Fibroblast of mammary gland (primary cell): ENCODE results near the gene HS3ST1.
"Not testable (repeated sequence)": the region's sequence is repeated elsewhere in the genome, so short reads cannot be mapped to it uniquely, and the experiment has no call there.

Experiments used
- DNase-seq: peaks from one replicate; pipeline ENCODE4 v3.0.0-alpha.2; 2010; ENCODE audit warnings: low read depth
- H3K4me3 ChIP-seq: 2 replicates; pipeline ENCODE4 v1.5.1; 2011; ENCODE audit warnings: low read depth, mild to moderate bottlenecking, low read length, moderate library complexity; ENCODE audit not compliant: control insufficient read depth
- CTCF ChIP-seq: conservative IDR thresholded peaks from 2 replicates; pipeline ENCODE4 v1.5.1; 2011; ENCODE audit warnings: low read depth, low read length, inconsistent platforms; ENCODE audit not compliant: control insufficient read depth, insufficient read depth

HS3ST1 gene

GRCh38 chr4:11402192-11402591 lies 26.5 kb downstream of the HS3ST1 start:
- no peak for TF ChIP-seq CTCF

DNA sequence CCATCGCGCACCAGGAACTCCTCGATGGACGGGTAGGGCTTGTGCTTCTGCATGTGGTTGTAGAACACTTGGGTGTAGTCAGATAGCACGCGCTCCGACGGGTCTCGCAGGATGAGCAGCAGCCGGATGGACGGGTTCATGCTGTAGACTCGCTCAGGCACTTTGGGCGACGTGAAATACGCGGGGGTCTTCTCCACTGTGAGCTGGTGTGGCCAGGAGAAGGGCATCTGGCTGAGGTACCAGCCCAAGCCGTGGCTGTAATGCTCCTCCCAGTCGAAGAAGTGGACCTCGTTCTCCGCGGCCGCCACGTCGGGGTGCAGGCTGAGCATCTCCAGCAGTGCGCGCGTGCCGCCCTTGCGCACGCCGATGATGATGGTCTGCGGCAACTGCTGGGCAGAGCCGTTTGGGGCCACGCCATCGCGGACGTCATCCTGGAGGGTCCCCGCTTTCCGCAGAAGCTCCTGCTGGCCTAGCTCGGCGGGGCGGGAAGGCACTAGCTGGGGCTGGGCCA lies 29.2 kb downstream of the HS3ST1 start:
- H3K4me3 ChIP-seq, result no peak overlapping the region
- no peak for DNase-seq
- no peak for TF ChIP-seq CTCF

More at GRCh38 chr4:11402192-11402591, 26.5 kb downstream of the HS3ST1 start:
- no peak overlapping the region for H3K4me3 ChIP-seq
- DNase-seq, result no peak

- H3K4me3 ChIP-seq, result no peak overlapping the region
- DNase-seq, result no peak
- TF ChIP-seq CTCF, result no peak
Measured at GRCh38 chr4:11397819-11398610, 30.7 kb downstream of the HS3ST1 start.

- DNase-seq, result no peak
- no peak overlapping the region for H3K4me3 ChIP-seq
- TF ChIP-seq CTCF, result no peak
Measured at GRCh38 chr4:11397146-11397545, 31.5 kb downstream of the HS3ST1 start.

DNA sequence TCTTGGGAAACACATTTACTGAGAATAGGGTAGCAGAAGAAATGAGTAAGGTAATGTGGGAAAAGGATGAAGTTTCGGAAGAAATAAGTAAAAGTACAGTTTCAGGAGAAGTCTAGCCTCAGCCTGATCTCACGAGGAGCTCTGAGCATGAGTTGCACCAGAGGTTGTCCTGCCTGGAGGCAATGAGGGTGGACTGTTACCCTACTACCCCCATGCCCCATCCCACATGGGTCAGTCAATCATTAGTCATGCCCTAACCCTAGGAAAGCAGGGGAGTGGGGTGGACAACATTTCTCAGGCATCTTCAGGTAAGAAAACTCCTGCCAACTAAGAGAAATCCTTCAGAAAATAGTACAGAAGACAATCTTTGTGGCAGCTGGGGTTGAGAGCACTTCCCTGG lies 35.1 kb downstream of the HS3ST1 start:
- no peak overlapping the region for H3K4me3 ChIP-seq
- TF ChIP-seq CTCF, result no peak
- DNase-seq, result no peak

DNA sequence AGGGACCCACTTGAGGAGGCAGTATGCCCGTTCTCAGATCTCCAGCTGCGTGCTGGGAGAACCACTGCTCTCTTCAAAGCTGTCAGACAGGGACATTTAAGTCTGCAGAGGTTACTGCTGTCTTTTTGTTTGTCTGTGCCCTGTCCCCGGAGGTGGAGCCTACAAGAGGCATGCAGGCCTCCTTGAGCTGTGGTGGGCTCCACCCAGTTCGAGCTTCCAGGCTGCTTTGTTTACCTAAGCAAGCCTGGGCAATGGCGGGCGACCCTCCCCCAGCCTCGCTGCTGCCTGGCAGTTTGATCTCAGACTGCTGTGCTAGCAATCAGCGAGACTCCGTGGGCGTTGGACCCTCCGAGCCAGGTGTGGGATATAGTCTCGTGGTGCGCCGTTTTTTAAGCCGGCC lies 44.6 kb downstream of the HS3ST1 start:
- H3K4me3 ChIP-seq, DNase-seq: not testable (repeated sequence)

DNA sequence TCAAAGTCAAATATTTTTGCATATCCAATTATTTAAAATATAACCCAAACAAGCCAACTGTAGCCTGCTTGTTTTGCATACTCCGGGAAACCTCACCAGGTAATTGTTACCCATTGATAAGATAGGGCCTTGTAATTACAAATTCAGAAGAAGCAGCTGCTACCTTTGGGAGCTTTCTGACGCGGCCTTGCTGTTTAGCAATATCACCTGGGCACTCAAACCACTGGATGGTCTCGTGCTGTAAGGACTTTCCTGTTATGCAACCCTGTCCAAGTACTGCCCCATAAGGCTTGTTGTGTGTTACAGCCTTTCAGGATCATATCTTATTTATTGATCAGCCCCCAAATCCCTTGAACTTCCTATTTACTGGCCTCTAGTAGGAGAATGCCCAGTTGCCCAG lies 52.1 kb downstream of the HS3ST1 start:
- no peak overlapping the region for H3K4me3 ChIP-seq
- no peak for TF ChIP-seq CTCF
- no peak for DNase-seq
